Caco-2 (cell line): ENCODE measurements around the gene SNX12. TPM values are rescaled to one million over a fixed set of nuclear protein-coding genes. Genes with fewer than 3 reads are reported as not detected.
A peak's percentile ranks its signal among the peaks of the same experiment; 100 is the strongest.

Experiments used
- BruUV-seq: library from RNA; stranded (reverse); fragments of 400-500 nt; replicated peaks from 2 replicates; lab custom pipeline; 2021; lab: Mats Ljungman, UMichigan
- CTCF ChIA-PET: fragments of 300-600 bp; sonication (Branson Sonifier 250); formaldehyde crosslinking; loops from one replicate; lab custom pipeline; 2022; ENCODE audit warnings: antibody characterized with exemption; lab: Charles Lee
- POLR2A ChIA-PET: fragments of 300-600 bp; sonication (Branson Sonifier 250); formaldehyde crosslinking; loops from one replicate; lab custom pipeline; 2022; ENCODE audit warnings: antibody characterized with exemption; lab: Charles Lee
- DNase-seq, 2 experiments: peaks; one replicate each; pipeline versions ENCODE4 v3.0.0 to v3.0.0-alpha.2; 2020 to 2022
- H3K27me3 ChIP-seq: replicated peaks from 2 replicates; pipeline ENCODE4 v1.6.0; 2011; ENCODE audit warnings: low read length; ENCODE audit not compliant: control insufficient read depth, insufficient read depth
- H3K36me3 ChIP-seq: 2 replicates; pipeline ENCODE4 v1.5.1; 2011; ENCODE audit warnings: low read length; ENCODE audit not compliant: control insufficient read depth, insufficient read depth
- H3K4me1 ChIP-seq: fragments of 250-450 bp; sonication (Bioruptor Pico); 2 replicates; pipeline ENCODE4 v1.5.1; 2020; ENCODE audit warnings: mild to moderate bottlenecking
- H3K4me3 ChIP-seq: 2 replicates; pipeline ENCODE4 v1.5.1; 2011; ENCODE audit warnings: low read depth, mild to moderate bottlenecking, control low read depth, low read length
- H3K9me3 ChIP-seq: fragments of 250-450 bp; sonication (Bioruptor Pico); 2 replicates; pipeline ENCODE4 v1.5.1; 2020; ENCODE audit warnings: mild to moderate bottlenecking, moderate library complexity
- H3K27ac Mint-ChIP-seq: one replicate; pipeline ENCODE4 v1.8.0; 2022; ENCODE audit warnings: mixed read lengths; ENCODE audit not compliant: unreplicated experiment
- H3K27me3 Mint-ChIP-seq: one replicate; pipeline ENCODE4 v1.8.0; 2022; ENCODE audit warnings: mixed read lengths; ENCODE audit not compliant: insufficient read depth, unreplicated experiment
- H3K36me3 Mint-ChIP-seq: one replicate; pipeline ENCODE4 v1.8.0; 2022; ENCODE audit warnings: mild to moderate bottlenecking, mixed read lengths; ENCODE audit not compliant: insufficient read depth, unreplicated experiment
- H3K4me1 Mint-ChIP-seq: one replicate; pipeline ENCODE4 v1.8.0; 2022; ENCODE audit warnings: low read depth, mixed read lengths; ENCODE audit not compliant: unreplicated experiment
- H3K4me3 Mint-ChIP-seq: one replicate; pipeline ENCODE4 v1.8.0; 2022; ENCODE audit warnings: mild to moderate bottlenecking, moderate library complexity, mixed read lengths; ENCODE audit not compliant: unreplicated experiment
- H3K9me3 Mint-ChIP-seq: one replicate; pipeline ENCODE4 v1.8.0; 2022; ENCODE audit warnings: mixed read lengths; ENCODE audit not compliant: unreplicated experiment
- intact Hi-C: fragments of 100-400 bp; cut with micrococcal nuclease; formaldehyde crosslinking; loops from one replicate; pipeline ENCODE4 v1.10.0; 2022; ENCODE audit not compliant: unreplicated experiment
- total RNA-seq: library from RNA; stranded (reverse); gene quantifications from 2 replicates; pipeline ENCODE4 v1.2.3, GENCODE V29; 2022
- TF ChIP-seq, protein P1 (sequence below), 2 experiments: fragments of 200-600 bp in 1 of 2; IDR thresholded peaks; 1 replicate in 1 of 2; 2 replicates in 1 of 2; pipeline versions ENCODE4 v1.5.1 to v1.8.0; 2011 to 2022; ENCODE audit warnings: antibody characterized with exemption in 1 of 2, control low read depth in 1 of 2, inconsistent platforms in 1 of 2, low read depth in 1 of 2, low read length in 1 of 2, mild to moderate bottlenecking in 1 of 2, moderate library complexity in 1 of 2; ENCODE audit not compliant: insufficient read depth in 1 of 2, severe bottlenecking in 1 of 2, unreplicated experiment in 1 of 2

The SNX12 gene
- total RNA-seq, 1 experiment from 2014 or later, result 88.0 TPM

DNA sequence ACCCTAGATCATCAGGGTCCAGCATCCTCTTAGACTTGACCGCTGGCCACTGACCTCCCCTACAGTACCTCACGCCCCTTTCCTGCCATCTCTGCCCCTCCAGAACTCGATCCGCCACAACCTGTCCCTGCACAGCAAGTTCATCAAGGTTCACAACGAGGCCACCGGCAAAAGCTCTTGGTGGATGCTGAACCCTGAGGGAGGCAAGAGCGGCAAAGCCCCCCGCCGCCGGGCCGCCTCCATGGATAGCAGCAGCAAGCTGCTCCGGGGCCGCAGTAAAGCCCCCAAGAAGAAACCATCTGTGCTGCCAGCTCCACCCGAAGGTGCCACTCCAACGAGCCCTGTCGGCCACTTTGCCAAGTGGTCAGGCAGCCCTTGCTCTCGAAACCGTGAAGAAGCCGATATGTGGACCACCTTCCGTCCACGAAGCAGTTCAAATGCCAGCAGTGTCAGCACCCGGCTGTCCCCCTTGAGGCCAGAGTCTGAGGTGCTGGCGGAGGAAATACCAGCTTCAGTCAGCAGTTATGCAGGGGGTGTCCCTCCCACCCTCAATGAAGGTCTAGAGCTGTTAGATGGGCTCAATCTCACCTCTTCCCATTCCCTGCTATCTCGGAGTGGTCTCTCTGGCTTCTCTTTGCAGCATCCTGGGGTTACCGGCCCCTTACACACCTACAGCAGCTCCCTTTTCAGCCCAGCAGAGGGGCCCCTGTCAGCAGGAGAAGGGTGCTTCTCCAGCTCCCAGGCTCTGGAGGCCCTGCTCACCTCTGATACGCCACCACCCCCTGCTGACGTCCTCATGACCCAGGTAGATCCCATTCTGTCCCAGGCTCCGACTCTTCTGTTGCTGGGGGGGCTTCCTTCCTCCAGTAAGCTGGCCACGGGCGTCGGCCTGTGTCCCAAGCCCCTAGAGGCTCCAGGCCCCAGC is 32.7 kb upstream of the SNX12 start:
- intact Hi-C loops, result no loop called here
- Mint-ChIP-seq H3K4me3 (no peak overlapping the region), H3K9me3 (no peaks in the 10 kb centered on the region), H3K4me1 (peaks cover 13% of the 10 kb centered on the region), H3K27ac (peak overlapping the region; percentile 42), H3K27me3 (no peaks in the 10 kb centered on the region), H3K36me3 (no peaks in the 10 kb centered on the region)
- Histone ChIP-seq H3K36me3 (no peaks in the 10 kb centered on the region), H3K27me3 (no peaks in the 10 kb centered on the region), H3K4me1 (peaks cover 5% of the 10 kb centered on the region), H3K4me3 (no peak overlapping the region), H3K9me3 (no peaks in the 10 kb centered on the region)
- ChIA-PET CTCF (interaction anchor here (1.0 kb wide), 1 partner anchor 18 kb away, joined by 4 read pairs; the partner anchor contains the start of gene MED12), POLR2A (interaction anchor here (1.5 kb wide), 1 partner anchor 18 kb away, joined by 8 read pairs; the partner anchor contains the start of gene MED12)
- BruUV-seq, result no TSS peak
- DNase-seq, result peak in 1 of 2 experiments; percentile 27
- TF ChIP-seq, protein P1, sequence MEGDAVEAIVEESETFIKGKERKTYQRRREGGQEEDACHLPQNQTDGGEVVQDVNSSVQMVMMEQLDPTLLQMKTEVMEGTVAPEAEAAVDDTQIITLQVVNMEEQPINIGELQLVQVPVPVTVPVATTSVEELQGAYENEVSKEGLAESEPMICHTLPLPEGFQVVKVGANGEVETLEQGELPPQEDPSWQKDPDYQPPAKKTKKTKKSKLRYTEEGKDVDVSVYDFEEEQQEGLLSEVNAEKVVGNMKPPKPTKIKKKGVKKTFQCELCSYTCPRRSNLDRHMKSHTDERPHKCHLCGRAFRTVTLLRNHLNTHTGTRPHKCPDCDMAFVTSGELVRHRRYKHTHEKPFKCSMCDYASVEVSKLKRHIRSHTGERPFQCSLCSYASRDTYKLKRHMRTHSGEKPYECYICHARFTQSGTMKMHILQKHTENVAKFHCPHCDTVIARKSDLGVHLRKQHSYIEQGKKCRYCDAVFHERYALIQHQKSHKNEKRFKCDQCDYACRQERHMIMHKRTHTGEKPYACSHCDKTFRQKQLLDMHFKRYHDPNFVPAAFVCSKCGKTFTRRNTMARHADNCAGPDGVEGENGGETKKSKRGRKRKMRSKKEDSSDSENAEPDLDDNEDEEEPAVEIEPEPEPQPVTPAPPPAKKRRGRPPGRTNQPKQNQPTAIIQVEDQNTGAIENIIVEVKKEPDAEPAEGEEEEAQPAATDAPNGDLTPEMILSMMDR (IDR thresholded peaks at IDR 0.05; ENCODE audit: insufficient read depth in 1 of 2, low read depth in 1 of 2, low read length in 1 of 2, severe bottlenecking in 1 of 2, unreplicated experiment in 1 of 2), result peak in 1 of 2 experiments; percentile 29

DNA sequence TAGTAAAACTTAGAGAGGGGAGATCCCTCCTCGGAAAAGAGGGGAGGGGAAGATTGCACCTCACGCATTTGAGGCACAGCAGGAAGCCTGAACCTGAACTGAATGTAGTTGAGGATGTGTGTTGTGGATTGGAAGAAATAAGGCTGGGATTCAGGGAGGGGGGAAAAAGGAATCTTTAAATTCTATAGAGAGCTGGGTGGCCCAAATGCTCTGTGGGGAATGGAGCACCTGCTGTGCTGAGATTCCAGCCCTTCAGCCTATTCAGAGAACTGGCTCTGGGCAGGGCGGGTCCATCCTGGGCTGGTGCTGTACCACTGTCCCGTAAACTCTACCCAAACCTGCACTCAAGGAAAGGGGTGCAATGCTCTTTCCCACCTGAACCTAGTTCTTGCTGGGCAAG is 31.6 kb upstream of the SNX12 start:
- Mint-ChIP-seq H3K4me1 (peaks cover 11% of the 10 kb centered on the region), H3K27me3 (no peaks in the 10 kb centered on the region), H3K36me3 (no peaks in the 10 kb centered on the region), H3K9me3 (no peaks in the 10 kb centered on the region), H3K27ac (no peak overlapping the region), H3K4me3 (no peak overlapping the region)
- intact Hi-C loops, result loop anchor here (10.0 kb wide), 1 partner anchor 105 kb away; no protein-coding TSS in a partner anchor
- POLR2A ChIA-PET, result no interaction called here
- peaks cover 2% of the 10 kb centered on the region for H3K4me1 ChIP-seq
- no peaks in the 10 kb centered on the region for H3K36me3 ChIP-seq
- no peaks in the 10 kb centered on the region for H3K9me3 ChIP-seq
- TF ChIP-seq, protein P1 (IDR thresholded peaks at IDR 0.05; ENCODE audit: insufficient read depth in 1 of 2, low read depth in 1 of 2, low read length in 1 of 2, severe bottlenecking in 1 of 2, unreplicated experiment in 1 of 2), result no peak
- CTCF ChIA-PET, result no interaction called here
- H3K4me3 ChIP-seq, result no peak overlapping the region
- no peaks in the 10 kb centered on the region for H3K27me3 ChIP-seq
- no TSS peak for BruUV-seq
- no peak for DNase-seq

DNA sequence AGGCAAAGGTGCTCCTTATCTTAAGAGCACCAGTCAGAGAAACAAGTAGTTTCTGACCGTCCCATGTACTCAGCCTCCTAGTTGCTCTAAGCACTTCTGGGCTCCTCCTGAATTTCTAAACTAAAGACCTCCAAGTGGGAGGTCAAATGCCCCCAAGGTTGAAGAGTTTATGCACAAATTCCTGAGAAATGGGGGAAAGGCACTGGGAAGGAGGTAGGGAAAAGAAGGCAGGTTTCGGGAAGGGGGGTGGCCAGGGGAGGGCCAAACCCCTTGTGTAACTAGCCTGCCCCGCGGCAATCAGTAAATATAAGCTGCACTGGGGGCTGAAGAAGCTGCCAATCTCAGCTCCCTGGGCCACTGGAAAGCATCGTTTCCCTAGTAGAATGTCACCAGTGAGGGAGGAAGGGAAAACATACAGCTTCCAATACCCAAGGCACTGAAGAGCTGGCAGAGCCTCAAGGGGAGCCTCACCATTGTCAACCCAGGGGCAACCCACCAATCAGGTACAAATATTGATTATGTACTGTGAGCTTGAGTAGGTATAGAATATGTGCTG is 30.9 kb upstream of the SNX12 start:
- POLR2A ChIA-PET, result no interaction called here
- H3K4me3 ChIP-seq, result no peak overlapping the region
- CTCF ChIA-PET, result no interaction called here
- Mint-ChIP-seq H3K4me3 (no peak overlapping the region), H3K27me3 (no peaks in the 10 kb centered on the region), H3K9me3 (no peaks in the 10 kb centered on the region), H3K27ac (no peak overlapping the region), H3K36me3 (no peaks in the 10 kb centered on the region), H3K4me1 (peaks cover 4% of the 10 kb centered on the region)
- intact Hi-C loops, result loop anchor here (1.0 to 10.0 kb wide), 2 partner anchors 30 to 104 kb away; no protein-coding TSS in a partner anchor
- H3K9me3 ChIP-seq, result no peaks in the 10 kb centered on the region
- DNase-seq, result no peak
- no peaks in the 10 kb centered on the region for H3K4me1 ChIP-seq
- no peaks in the 10 kb centered on the region for H3K27me3 ChIP-seq
- no peaks in the 10 kb centered on the region for H3K36me3 ChIP-seq
- TF ChIP-seq, protein P1 (IDR thresholded peaks at IDR 0.05; ENCODE audit: insufficient read depth in 1 of 2, low read depth in 1 of 2, low read length in 1 of 2, severe bottlenecking in 1 of 2, unreplicated experiment in 1 of 2), result no peak
- no TSS peak for BruUV-seq
